SK-N-SH treated with all-trans-retinoic acid at 6 μM for 48 hours (cell line): Measurements from ENCODE around the gene TLR10.

Experiments
- ATAC-seq: fragments of 200-7000 bp; cut with Tn5 transposase; 3 replicates; pipeline ENCODE4 v1.9.1; 2020; ENCODE audit warnings: mild to moderate bottlenecking, moderate library complexity
- ARNTL ChIP-seq: fragments of 450-650 bp; formaldehyde crosslinking; IDR thresholded peaks from 2 replicates; pipeline ENCODE4 v1.5.0; 2020; ENCODE audit warnings: low read depth, mild to moderate bottlenecking, moderate library complexity, borderline replicate concordance
- BACH2 ChIP-seq: fragments of 250-450 bp; sonication (Bioruptor Pico); IDR thresholded peaks from 2 replicates; pipeline ENCODE4 v1.9.0; 2021; ENCODE audit warnings: mild to moderate bottlenecking, borderline replicate concordance
- CREB5 ChIP-seq: fragments of 250-450 bp; sonication (Bioruptor Pico); IDR thresholded peaks from 2 replicates; pipeline ENCODE4 v1.5.1; 2020; ENCODE audit warnings: low read depth, mild to moderate bottlenecking, moderate library complexity
- CSDC2 ChIP-seq: fragments of 250-450 bp; sonication (Bioruptor Pico); IDR thresholded peaks from 2 replicates; pipeline ENCODE4 v1.5.0; 2020; ENCODE audit warnings: mild to moderate bottlenecking, moderate library complexity
- CSRNP3 ChIP-seq: fragments of 250-450 bp; sonication (Bioruptor Pico); IDR thresholded peaks from 2 replicates; pipeline ENCODE4 v1.5.1; 2021; ENCODE audit warnings: mild to moderate bottlenecking, moderate library complexity
- ESRRG ChIP-seq: fragments of 250-450 bp; sonication (Bioruptor Pico); IDR thresholded peaks from 2 replicates; pipeline ENCODE4 v1.6.1; 2021; ENCODE audit warnings: mild to moderate bottlenecking
- GLIS3 ChIP-seq: fragments of 250-450 bp; sonication (Bioruptor Pico); IDR thresholded peaks from 2 replicates; pipeline ENCODE4 v1.5.0; 2020; ENCODE audit warnings: mild to moderate bottlenecking, moderate library complexity
- ISL1 ChIP-seq: fragments of 250-450 bp; sonication (Bioruptor Pico); IDR thresholded peaks from 2 replicates; pipeline ENCODE4 v2.1.2; 2022; ENCODE audit warnings: mild to moderate bottlenecking, moderate library complexity
- OSR1 ChIP-seq: fragments of 250-450 bp; sonication (Bioruptor Pico); IDR thresholded peaks from 2 replicates; pipeline ENCODE4 v1.8.0; 2022; ENCODE audit warnings: moderate library complexity, mild to moderate bottlenecking, inconsistent platforms
- PPARA ChIP-seq: fragments of 250-450 bp; sonication (Bioruptor Pico); IDR thresholded peaks from 2 replicates; pipeline ENCODE4 v1.5.0; 2020; ENCODE audit warnings: mild to moderate bottlenecking, borderline replicate concordance
- RARB ChIP-seq: fragments of 250-450 bp; sonication (Bioruptor Pico); IDR thresholded peaks from 2 replicates; pipeline ENCODE4 v1.8.0; 2021; ENCODE audit warnings: mild to moderate bottlenecking, moderate library complexity
- SNAI2 ChIP-seq: fragments of 250-450 bp; sonication (Bioruptor Pico); IDR thresholded peaks from 2 replicates; pipeline ENCODE4 v1.5.0; 2020; ENCODE audit warnings: mild to moderate bottlenecking, moderate library complexity
- TCF4 ChIP-seq: fragments of 250-450 bp; sonication (Bioruptor Pico); IDR thresholded peaks from 2 replicates; pipeline ENCODE4 v1.8.0; 2021; ENCODE audit warnings: mild to moderate bottlenecking, moderate library complexity, borderline replicate concordance
- TOX ChIP-seq: fragments of 250-450 bp; sonication (Bioruptor Pico); IDR thresholded peaks from 2 replicates; pipeline ENCODE4 v1.8.0; 2021; ENCODE audit warnings: mild to moderate bottlenecking, moderate library complexity, borderline replicate concordance
- TSHZ2 ChIP-seq: fragments of 250-450 bp; sonication (Bioruptor Pico); IDR thresholded peaks from 2 replicates; pipeline ENCODE4 v1.5.0; 2020; ENCODE audit warnings: mild to moderate bottlenecking, moderate library complexity
- ZC3H10 ChIP-seq: fragments of 250-450 bp; sonication (Bioruptor Pico); IDR thresholded peaks from 2 replicates; pipeline ENCODE4 v1.5.1; 2021; ENCODE audit warnings: mild to moderate bottlenecking, moderate library complexity
- ZFP3 ChIP-seq: fragments of 250-450 bp; sonication (Bioruptor Pico); IDR thresholded peaks from 2 replicates; pipeline ENCODE4 v1.5.0; 2020; ENCODE audit warnings: mild to moderate bottlenecking, moderate library complexity
- ZFP30 ChIP-seq: fragments of 450-650 bp; formaldehyde crosslinking; IDR thresholded peaks from 2 replicates; pipeline ENCODE4 v1.5.0; 2022; ENCODE audit warnings: mild to moderate bottlenecking, moderate library complexity
- ZNF565 ChIP-seq: fragments of 450-650 bp; formaldehyde crosslinking; conservative IDR thresholded peaks from 2 replicates; pipeline ENCODE4 v1.5.0; 2020; ENCODE audit warnings: low read depth, mild to moderate bottlenecking, moderate library complexity
- ZNF70 ChIP-seq: fragments of 450-650 bp; formaldehyde crosslinking; IDR thresholded peaks from 2 replicates; pipeline ENCODE4 v1.5.0; 2020; ENCODE audit warnings: mild to moderate bottlenecking, moderate library complexity
- ZNF8 ChIP-seq: fragments of 450-650 bp; formaldehyde crosslinking; IDR thresholded peaks from 2 replicates; pipeline ENCODE4 v1.5.0; 2020; ENCODE audit warnings: mild to moderate bottlenecking, moderate library complexity
- TF ChIP-seq, protein P1 (sequence below): fragments of 250-450 bp; sonication (Bioruptor Pico); IDR thresholded peaks from 2 replicates; pipeline ENCODE4 v1.8.0; 2020; ENCODE audit warnings: mild to moderate bottlenecking, moderate library complexity, borderline replicate concordance
- TF ChIP-seq, protein P2 (sequence below): fragments of 250-450 bp; sonication (Bioruptor Pico); IDR thresholded peaks from 2 replicates; pipeline ENCODE4 v1.8.0; 2021; ENCODE audit warnings: low read depth, mild to moderate bottlenecking, moderate library complexity, borderline replicate concordance

The TLR10 gene

GRCh38 chr4:38800366-38800765 lies 17.6 kb upstream of the TLR10 start (continued):
- TF ChIP-seq CSRNP3 (CRISPR knock-in tag) = no peak

GRCh38 chr4:38795087-38795486 lies 12.3 kb upstream of the TLR10 start:
- no peak for ATAC-seq
- TF ChIP-seq OSR1 (CRISPR knock-in tag) (no peak), ZFP3 (no peak), ARNTL (CRISPR knock-in tag) (no peak), ZC3H10 (CRISPR knock-in tag) (no peak), ZNF565 (no peak), PPARA (CRISPR knock-in tag) (no peak), TOX (CRISPR knock-in tag) (no peak), ZFP30 (CRISPR knock-in tag) (no peak), ISL1 (CRISPR knock-in tag) (no peak), CSDC2 (no peak)

DNA sequence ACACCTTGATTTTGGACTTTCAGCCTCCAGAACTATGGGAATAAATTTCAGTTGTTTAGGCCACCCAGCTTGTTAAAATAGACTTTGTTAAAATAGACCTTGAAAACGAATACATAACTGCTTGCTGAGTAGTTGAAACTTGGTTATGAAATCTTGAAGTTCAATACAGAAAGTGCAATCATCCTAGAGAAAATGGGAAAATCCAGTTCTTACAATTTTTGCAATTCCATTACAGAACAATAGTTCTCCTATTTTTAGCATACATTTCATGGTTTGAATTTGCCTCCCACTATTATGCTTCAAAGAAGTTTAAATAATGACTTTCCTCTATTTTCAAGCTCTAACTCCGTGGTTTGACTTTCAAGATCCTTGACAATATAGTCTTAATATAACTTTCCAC lies 11.3 kb upstream of the TLR10 start:
- ATAC-seq = no peak
- TF ChIP-seq ZNF565 (no peak), CSDC2 (no peak), ISL1 (CRISPR knock-in tag) (no peak), ESRRG (CRISPR knock-in tag) (no peak), RARB (CRISPR knock-in tag) (no peak), CREB5 (CRISPR knock-in tag) (no peak), BACH2 (CRISPR knock-in tag) (no peak), ZNF70 (CRISPR knock-in tag) (no peak), TOX (CRISPR knock-in tag) (no peak), ZFP3 (no peak), GLIS3 (CRISPR knock-in tag) (no peak), TSHZ2 (CRISPR knock-in tag) (no peak), TCF4 (CRISPR knock-in tag) (no peak)
- TF ChIP-seq, protein P1, sequence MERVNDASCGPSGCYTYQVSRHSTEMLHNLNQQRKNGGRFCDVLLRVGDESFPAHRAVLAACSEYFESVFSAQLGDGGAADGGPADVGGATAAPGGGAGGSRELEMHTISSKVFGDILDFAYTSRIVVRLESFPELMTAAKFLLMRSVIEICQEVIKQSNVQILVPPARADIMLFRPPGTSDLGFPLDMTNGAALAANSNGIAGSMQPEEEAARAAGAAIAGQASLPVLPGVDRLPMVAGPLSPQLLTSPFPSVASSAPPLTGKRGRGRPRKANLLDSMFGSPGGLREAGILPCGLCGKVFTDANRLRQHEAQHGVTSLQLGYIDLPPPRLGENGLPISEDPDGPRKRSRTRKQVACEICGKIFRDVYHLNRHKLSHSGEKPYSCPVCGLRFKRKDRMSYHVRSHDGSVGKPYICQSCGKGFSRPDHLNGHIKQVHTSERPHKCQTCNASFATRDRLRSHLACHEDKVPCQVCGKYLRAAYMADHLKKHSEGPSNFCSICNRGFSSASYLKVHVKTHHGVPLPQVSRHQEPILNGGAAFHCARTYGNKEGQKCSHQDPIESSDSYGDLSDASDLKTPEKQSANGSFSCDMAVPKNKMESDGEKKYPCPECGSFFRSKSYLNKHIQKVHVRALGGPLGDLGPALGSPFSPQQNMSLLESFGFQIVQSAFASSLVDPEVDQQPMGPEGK = no peak

DNA sequence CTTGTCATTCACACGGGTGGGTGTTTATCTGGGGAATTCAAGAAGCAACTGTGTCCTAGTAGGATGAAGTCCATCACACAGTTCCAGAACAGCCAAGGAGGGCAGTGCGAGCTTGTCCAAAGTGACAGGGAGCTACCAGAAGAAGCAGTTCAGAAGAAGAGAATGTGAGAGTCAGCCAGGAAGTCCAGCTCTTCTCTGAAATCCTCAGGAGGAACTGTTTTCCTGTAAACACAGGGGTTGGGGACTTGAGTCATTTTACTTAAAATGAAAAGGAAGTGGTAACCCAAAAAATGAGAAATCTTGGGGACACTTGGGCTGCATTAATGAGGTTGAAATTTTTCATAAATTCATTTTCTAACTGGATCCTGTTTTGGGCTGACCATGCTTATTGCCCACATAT lies 8.2 kb upstream of the TLR10 start:
- ATAC-seq = no peak
- TF ChIP-seq GLIS3 (CRISPR knock-in tag) (no peak), TCF4 (CRISPR knock-in tag) (no peak), SNAI2 (CRISPR knock-in tag) (no peak), TSHZ2 (CRISPR knock-in tag) (no peak), CREB5 (CRISPR knock-in tag) (no peak), ZFP30 (CRISPR knock-in tag) (no peak), ARNTL (CRISPR knock-in tag) (no peak), ZC3H10 (CRISPR knock-in tag) (no peak), TOX (CRISPR knock-in tag) (no peak), ZFP3 (no peak), ZNF70 (CRISPR knock-in tag) (no peak), PPARA (CRISPR knock-in tag) (no peak), ZNF8 (no peak), RARB (CRISPR knock-in tag) (no peak), BACH2 (CRISPR knock-in tag) (no peak)
- TF ChIP-seq, protein P2, sequence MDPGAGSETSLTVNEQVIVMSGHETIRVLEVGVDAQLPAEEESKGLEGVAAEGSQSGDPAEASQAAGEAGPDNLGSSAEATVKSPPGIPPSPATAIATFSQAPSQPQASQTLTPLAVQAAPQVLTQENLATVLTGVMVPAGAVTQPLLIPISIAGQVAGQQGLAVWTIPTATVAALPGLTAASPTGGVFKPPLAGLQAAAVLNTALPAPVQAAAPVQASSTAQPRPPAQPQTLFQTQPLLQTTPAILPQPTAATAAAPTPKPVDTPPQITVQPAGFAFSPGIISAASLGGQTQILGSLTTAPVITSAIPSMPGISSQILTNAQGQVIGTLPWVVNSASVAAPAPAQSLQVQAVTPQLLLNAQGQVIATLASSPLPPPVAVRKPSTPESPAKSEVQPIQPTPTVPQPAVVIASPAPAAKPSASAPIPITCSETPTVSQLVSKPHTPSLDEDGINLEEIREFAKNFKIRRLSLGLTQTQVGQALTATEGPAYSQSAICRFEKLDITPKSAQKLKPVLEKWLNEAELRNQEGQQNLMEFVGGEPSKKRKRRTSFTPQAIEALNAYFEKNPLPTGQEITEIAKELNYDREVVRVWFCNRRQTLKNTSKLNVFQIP (CRISPR knock-in tag) = no peak
